ENCODE data around the gene RNF220. TPM values are rescaled to one million over a fixed set of nuclear protein-coding genes. Genes with fewer than 3 reads are reported as not detected.

RNF220 gene
- total RNA-seq, 3 donors from 2014 or later = 61.9 to 83.9 (median 72.7) TPM

DNA sequence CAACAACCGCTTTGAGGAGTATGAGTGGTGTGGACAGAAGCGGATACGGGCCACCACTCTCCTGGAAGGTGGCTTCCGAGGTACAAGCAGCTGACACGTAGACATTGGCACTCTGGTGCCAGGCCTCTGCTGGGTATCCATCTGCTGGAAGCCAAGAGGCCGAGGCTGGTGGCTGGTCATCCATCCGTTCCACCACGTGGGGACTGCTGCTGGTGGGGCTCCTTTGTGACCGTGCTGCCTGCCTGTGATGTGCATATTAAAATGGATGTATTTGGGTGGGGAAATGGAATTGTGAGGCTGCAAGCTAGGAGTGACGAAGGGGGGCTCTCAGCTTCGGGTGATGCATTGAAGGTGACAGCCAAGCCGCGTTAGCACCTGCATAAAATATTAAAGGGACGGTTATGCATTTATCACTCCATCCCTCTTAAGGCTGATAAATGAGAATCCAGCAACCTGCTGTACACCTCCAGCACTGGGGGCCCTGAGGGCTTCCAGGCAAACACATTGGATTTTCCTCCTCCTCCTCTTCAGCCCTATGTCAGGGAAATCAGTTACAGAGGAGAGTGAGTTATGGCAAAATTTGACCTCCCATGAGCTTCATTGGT, 231.1 kb downstream of the RNF220 start:
- Histone ChIP-seq H3K4me1 (ENCODE audit: low read depth) (peaks cover 11% of the 10 kb centered on the region), H3K4me3 (no peak overlapping the region), H3K9me3 (no peaks in the 10 kb centered on the region), H3K36me3 (ENCODE audit: low read depth) (no peaks in the 10 kb centered on the region)
- no peak for ATAC-seq
- intact Hi-C loops (cut with DNase I, micrococcal nuclease) = no loop called here
- no peak for DNase-seq
- no peak for TF ChIP-seq CTCF (IDR thresholded peaks at IDR 0.05)

GRCh38 chr1:44636688-44637598, 231.9 kb downstream of the RNF220 start:
- no peak for ATAC-seq
- Histone ChIP-seq H3K4me1 (ENCODE audit: low read depth) (peaks cover 11% of the 10 kb centered on the region), H3K4me3 (no peak overlapping the region), H3K9me3 (no peaks in the 10 kb centered on the region), H3K36me3 (ENCODE audit: low read depth) (no peaks in the 10 kb centered on the region)
- TF ChIP-seq CTCF (IDR thresholded peaks at IDR 0.05) = no peak
- intact Hi-C loops (cut with DNase I, micrococcal nuclease) = no loop called here
- DNase-seq = no peak

- TF ChIP-seq CTCF (IDR thresholded peaks at IDR 0.05) = no peak
- Histone ChIP-seq H3K4me1 (ENCODE audit: low read depth) (peaks cover 7% of the 10 kb centered on the region), H3K36me3 (ENCODE audit: low read depth) (no peaks in the 10 kb centered on the region)
These were observed 232.8 kb downstream of the RNF220 start for GRCh38 chr1:44637702-44638411.

GRCh38 chr1:44640200-44640853, 235.3 kb downstream of the RNF220 start:
- H3K4me3 ChIP-seq = no peak overlapping the region
- TF ChIP-seq CTCF (IDR thresholded peaks at IDR 0.05) = no peak
- no peaks in the 10 kb centered on the region for H3K4me1 ChIP-seq (ENCODE audit: low read depth)
- H3K36me3 ChIP-seq (ENCODE audit: low read depth) = no peaks in the 10 kb centered on the region
- no peaks in the 10 kb centered on the region for H3K9me3 ChIP-seq
- DNase-seq (no peak), ATAC-seq (no peak)
- intact Hi-C loops (cut with DNase I, micrococcal nuclease) = no loop called here

More at GRCh38 chr1:44637702-44638411, 232.8 kb downstream of the RNF220 start:
- Histone ChIP-seq H3K4me3 (no peak overlapping the region), H3K9me3 (no peaks in the 10 kb centered on the region)
- DNase-seq (no peak), ATAC-seq (no peak)
- intact Hi-C loops (cut with DNase I, micrococcal nuclease) = no loop called here

All from mucosa of descending colon (tissue), 3 donors.